GM19099 (cell line): Measurements from ENCODE around the gene ADIPOR2.

Source experiments
- POLR2A ChIP-seq: IDR thresholded peaks from 3 replicates; pipeline ENCODE4 v1.6.1; 2011; ENCODE audit warnings: low read depth; ENCODE audit not compliant: insufficient read length; ENCODE audit errors: extremely low read depth

Gene ADIPOR2

GRCh38 chr12:1660304-1661187 is 30.3 kb upstream of the ADIPOR2 start:
- TF ChIP-seq POLR2A: no peak

- TF ChIP-seq POLR2A: peak; percentile 56
Measured at GRCh38 chr12:1661553-1662335, 29.1 kb upstream of the ADIPOR2 start.

DNA sequence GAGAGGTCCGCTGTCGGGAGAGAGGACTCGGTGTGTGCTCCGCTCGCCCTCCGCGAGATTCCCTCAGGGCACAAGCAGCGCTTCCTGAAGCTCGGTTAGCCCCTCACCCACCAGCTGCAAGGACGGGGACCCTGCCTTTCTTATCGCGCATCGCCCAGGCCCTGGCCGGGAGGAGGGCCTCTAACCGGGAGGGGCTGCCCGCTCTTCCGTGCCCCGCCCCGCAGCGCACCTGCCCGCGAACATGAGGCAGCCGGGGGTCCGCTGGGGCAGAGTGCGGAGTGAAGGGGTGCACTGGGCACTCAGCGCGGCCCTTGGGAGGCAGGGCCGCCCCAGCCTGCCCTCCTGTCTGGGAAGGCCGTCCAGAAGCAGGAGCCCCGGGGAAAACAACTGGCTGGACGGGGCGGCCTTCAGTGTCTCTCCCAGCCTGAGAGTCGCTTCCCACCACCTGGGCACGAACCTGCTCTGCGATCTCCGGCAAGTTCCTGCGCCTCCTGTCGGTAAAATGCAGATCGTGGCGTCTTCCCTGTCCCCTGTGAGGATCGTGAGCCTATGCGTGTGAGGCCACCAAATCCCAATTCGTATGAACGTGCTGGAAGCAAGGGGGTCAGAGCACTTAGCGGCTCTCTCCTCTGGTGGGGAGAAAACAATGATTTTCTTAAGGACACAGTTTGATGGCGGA is 28.0 kb upstream of the ADIPOR2 start:
- TF ChIP-seq POLR2A: no peak

DNA sequence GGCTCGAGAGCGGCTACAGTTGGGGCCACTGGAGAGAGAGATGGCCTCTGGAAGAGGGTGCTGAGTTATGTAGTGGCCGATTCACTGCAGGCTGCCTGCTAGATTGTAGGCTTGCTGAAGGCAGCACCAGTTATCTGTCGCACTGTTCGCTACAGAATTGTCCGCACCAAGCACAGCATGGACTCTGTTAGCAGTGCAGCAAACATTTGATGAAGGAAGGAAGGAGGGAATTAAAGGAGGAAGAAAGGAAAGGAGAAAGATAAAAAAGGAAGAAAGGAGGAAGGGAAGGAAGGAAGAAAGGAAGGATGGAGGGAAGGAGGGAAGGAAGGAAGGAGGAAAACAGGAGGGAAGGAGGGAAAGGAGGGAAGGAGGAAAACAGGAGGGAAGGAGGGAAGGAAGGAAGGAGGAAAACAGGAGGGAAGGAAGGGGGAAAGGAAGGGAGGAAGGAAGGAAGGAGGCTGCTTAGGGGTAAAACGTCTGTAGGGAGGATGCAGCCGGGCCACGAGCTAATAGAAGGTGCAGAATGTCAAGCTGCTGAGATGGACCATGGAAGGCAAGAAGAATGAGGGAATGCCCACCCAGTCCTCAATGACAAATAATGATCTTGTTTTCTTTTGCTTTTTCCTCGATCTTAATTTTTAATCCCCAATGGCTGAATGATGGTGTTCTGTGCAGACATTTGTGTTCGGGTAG is 27.3 kb upstream of the ADIPOR2 start:
- TF ChIP-seq POLR2A: no peak

- TF ChIP-seq POLR2A: no peak
Measured at GRCh38 chr12:1665366-1665765, 25.5 kb upstream of the ADIPOR2 start.

DNA sequence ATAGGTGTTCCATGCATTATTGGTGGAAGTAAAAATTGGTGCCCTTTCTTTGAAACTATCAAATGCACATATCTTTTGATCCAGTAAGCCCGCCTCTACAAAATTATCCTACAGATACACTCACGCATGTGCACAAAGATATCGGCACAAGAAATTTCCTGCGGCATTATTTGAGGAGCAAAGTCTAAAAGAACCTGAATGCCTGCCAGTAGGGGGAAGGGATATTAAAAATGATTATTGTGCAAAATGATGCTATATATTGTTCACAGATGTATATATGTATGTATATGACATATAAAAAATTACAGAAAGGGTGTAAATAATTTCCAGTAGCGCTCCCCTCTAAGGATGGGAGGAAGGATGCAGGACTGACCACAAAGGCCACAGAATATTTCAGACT is 24.7 kb upstream of the ADIPOR2 start:
- TF ChIP-seq POLR2A: no peak

DNA sequence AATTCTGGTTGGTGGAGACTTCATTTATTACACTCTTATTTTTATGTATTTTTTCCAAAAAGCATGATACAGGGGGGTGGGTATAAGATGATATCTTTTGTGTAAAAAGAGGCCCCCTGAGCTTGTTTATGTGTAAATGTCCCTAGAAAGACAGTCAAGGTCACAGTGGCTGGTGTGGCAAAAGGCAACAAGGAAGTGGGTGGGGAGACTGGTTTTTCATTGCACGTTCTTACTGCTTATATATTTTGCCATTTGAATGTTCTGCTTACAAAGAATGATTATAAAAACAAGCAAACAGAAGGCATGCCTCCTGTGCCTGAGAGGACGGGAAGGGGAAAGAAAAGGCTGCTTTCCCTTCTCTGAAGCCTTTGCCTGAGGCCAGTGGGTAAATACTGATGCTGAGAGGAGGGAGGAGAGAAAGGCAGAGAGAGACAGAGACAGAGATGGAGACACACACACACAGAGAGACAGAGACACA is 24.1 kb upstream of the ADIPOR2 start:
- no peak for TF ChIP-seq POLR2A

DNA sequence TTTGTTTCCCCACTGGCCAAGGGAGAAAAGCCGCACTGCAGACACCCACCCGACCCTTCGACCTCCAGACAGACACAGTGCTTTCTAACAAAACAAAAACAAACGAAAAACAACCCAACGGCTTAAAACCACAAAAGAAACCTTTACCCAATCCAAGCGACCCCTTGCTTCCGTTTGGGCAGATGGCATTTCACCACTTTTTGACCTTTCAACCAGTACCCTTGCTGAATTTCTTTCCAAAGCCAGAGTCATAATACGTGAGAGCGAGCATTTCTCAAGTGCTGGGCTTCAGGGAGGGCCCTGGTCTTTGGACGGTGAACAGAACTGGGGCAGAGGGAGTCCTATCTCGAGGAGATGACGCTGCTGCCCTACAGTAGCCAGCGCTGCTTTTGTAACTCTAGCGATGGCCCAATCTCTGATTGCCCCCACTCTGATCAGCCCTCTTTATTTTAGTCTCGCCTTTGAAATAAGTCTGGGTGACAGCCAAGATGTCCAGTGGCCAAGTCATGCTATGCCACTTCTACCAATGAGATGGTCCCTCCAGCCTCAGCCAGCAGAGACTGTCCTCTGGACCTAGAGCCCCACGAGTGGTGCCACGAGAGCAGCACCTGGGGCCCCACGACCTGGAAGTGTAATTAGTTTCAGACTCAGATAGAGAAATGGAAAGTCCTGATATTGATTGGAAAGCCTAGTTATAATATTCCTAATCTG is 21.9 kb upstream of the ADIPOR2 start:
- TF ChIP-seq POLR2A: no peak

GRCh38 chr12:1670358-1671268 is 20.3 kb upstream of the ADIPOR2 start:
- no peak for TF ChIP-seq POLR2A

DNA sequence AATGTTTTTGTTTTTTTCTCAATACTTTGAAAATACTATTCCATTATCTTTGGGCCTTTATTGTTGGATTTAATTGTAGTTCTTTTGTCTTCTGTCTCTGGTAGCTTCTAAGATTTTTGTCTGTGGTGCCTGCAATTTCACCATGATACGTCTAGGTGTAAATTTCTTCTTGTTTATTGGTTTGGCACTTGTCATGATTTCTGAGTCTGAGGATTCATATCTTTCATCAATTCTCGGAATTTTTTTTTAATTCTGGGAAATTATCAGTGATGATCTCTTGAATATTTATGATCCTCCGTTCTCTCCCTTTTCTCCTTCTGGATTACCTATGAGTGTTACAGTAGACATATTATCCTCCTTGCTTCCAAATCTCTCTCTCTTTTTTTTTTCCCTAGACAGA is 14.8 kb upstream of the ADIPOR2 start:
- TF ChIP-seq POLR2A: no peak

DNA sequence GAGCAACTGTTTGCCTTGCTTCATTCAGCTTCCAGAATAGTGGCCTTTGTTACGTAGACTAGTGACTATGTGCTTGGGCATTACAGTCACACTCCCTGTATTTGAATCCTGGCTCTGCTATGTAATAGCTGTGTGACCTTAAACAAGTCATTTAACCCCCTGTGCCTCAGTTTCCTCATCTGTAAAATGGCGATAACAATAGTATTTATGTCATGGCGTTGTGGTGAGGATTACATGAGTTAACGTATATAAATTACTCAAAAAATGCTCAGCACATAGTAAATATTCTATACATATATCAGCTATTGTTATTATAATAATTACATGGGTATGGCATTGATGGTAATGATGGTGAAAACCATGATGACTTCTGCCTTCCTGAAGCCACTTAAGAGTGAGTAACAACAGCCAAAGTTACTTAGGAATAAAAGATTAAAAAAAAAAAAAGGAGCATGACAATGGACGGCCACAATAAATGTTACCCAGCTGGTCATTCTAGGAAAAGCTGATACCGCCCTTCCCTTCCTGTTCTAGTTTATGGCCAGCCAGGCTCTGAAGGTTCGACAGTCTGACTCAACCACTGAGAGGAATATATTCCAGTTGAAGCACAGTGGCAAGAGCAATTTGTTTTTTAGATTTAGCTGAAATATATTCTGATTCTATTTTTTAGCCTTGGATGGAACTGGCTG is 9.9 kb upstream of the ADIPOR2 start:
- TF ChIP-seq POLR2A: no peak

DNA sequence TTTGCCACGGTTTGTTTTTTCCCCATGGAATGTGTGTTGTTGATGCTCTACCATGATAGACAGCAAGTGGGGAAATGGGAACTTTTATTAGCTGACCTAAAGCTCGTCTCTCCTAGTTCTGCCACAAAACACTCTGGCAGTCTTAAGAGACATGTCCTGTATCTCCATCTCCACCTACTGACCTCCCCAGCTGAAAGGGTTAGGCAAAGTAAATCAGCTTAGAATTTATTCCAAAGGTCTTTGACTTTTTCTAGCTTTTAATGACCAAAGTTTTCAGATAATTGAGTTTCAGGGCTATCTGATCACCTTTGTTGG is 9.4 kb upstream of the ADIPOR2 start:
- no peak for TF ChIP-seq POLR2A
